Measurements from ENCODE around the gene NDUFB5.

NDUFB5 gene

DNA sequence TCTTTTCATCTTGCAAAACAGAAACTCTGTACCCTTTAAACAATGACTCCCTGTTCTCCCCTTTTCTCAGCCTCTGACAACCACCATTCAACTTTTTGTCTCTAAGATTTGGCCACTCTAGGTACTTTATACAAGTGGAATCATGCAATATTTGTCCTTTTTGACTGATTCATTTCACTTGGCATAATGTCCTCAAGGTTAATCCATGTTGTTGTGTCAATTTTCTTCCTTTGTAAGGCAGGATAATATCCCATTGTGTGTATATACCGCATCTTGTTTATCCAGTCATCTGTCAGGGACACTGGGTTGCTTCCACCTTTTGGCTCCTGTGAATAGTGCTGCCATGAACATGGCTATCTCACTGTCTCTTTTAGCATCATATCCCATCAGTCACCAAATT lies 58.5 kb downstream of the NDUFB5 start:
- no peak overlapping the region for H3K4me3 ChIP-seq (ENCODE audit: low read depth, low read length)
- no peak for TF ChIP-seq CTCF (IDR thresholded peaks at IDR 0.05; ENCODE audit: low read depth, low read length)
- DNase-seq (ENCODE audit: low read depth, low spot score): no peak
- in situ Hi-C loops (cut with HindIII; ENCODE audit: low sequenced_read_pairs): no loop called here

DNA sequence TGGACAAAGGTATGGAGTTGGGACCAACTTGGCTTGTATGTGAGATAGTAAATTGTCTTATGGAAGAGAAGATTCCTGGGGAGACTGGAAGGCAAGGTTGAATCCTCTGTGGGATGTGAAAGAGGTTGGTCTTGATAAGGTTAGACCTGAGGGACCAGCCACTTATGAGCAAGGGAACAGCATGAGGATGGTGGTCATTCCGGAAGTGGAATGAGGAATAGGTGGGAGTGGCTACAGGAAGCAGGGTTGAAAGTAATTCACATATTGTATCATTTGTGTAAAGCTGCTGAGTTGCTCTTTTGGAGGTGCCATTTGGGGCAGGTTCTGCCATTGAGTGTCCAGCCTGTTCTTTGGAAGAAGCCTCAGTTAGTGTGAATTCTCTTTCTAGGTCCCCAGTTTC lies 61.4 kb downstream of the NDUFB5 start:
- in situ Hi-C loops (cut with HindIII; ENCODE audit: low sequenced_read_pairs): no loop called here
- no peak for DNase-seq (ENCODE audit: low read depth, low spot score)
- TF ChIP-seq CTCF (IDR thresholded peaks at IDR 0.05; ENCODE audit: low read depth, low read length): no peak
- H3K4me3 ChIP-seq (ENCODE audit: low read depth, low read length): no peak overlapping the region

GRCh38 chr3:179666436-179667035 lies 61.9 kb downstream of the NDUFB5 start:
- TF ChIP-seq CTCF (IDR thresholded peaks at IDR 0.05; ENCODE audit: low read depth, low read length): peak; percentile 17
- no peak overlapping the region for H3K4me3 ChIP-seq (ENCODE audit: low read depth, low read length)
- DNase-seq (ENCODE audit: low read depth, low spot score): peak; percentile 36
- in situ Hi-C loops (cut with HindIII; ENCODE audit: low sequenced_read_pairs): no loop called here

DNA sequence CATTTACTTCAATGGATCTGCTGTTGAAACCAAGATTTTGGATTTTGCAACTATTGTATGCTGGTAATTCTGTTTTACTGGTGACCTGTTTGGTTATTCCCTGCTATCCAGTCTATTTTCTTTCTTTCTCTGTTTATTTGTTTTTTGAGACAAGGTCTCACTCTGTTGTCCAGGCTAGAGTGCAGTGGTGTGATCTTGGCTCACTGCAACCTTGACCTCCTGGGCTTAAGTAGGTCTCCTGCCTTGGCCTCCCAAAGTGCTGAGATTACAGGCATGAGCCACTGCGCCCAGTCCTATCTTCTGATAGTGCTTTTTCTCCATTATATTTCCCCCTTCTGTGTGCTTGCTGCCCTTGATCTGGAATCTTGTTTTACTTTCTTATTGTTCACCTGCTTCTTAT lies 63.8 kb downstream of the NDUFB5 start:
- no peak for DNase-seq (ENCODE audit: low read depth, low spot score)
- TF ChIP-seq CTCF (IDR thresholded peaks at IDR 0.05; ENCODE audit: low read depth, low read length): no peak
- in situ Hi-C loops (cut with HindIII; ENCODE audit: low sequenced_read_pairs): no loop called here
- H3K4me3 ChIP-seq (ENCODE audit: low read depth, low read length): no peak overlapping the region

DNA sequence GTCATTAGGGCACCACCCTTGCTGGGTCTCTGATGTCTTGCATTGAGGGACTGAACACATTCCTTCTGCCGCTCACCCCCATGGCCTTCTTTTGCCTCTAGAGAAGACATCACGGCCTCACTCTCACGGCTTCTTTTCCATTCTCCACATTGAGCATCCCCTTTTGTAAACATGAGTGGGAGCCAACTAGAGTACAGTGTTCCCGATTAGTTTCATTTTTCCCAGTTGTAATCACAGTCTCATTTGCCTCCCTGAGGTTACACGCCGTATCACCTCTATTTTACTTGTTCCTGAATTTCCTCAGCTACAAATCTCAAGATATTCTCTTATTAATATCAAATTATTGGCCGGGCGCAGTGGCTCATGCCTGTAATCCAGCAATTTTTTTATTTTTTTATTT lies 65.7 kb downstream of the NDUFB5 start:
- DNase-seq (ENCODE audit: low read depth, low spot score): no peak
- H3K4me3 ChIP-seq (ENCODE audit: low read depth, low read length): no peak overlapping the region
- in situ Hi-C loops (cut with HindIII; ENCODE audit: low sequenced_read_pairs): no loop called here
- TF ChIP-seq CTCF (IDR thresholded peaks at IDR 0.05; ENCODE audit: low read depth, low read length): no peak

- in situ Hi-C loops (cut with HindIII; ENCODE audit: low sequenced_read_pairs): no loop called here
- DNase-seq (ENCODE audit: low read depth, low spot score): no peak
- no peak overlapping the region for H3K4me3 ChIP-seq (ENCODE audit: low read depth, low read length)
- TF ChIP-seq CTCF (IDR thresholded peaks at IDR 0.05; ENCODE audit: low read depth, low read length): no peak
Measured at GRCh38 chr3:179671309-179671708, 66.7 kb downstream of the NDUFB5 start.

Data from astrocyte of the spinal cord (primary cell).